ENCODE results near the gene STPG2.

- TF ChIP-seq CTCF (IDR thresholded peaks at IDR 0.05; ENCODE audit: low read length) (no peak), EZH2phosphoT487 (IDR thresholded peaks at IDR 0.05; ENCODE audit: low read length) (no peak), EZH2 (optimal IDR thresholded peaks at IDR 0.05; ENCODE audit: low read depth, low read length) (no peak)
These were observed 595.1 kb downstream of the STPG2 start for GRCh38 chr4:97548186-97548585.
